H9 (cell line): Measurements from ENCODE around the gene NR4A2. TPM values are rescaled to one million over a fixed set of nuclear protein-coding genes. Genes with fewer than 3 reads are reported as not detected.

Experiments used
- DNase-seq: peaks from one replicate; pipeline ENCODE4 v3.0.0-alpha.2; 2017
- H2AFZ ChIP-seq: one replicate; pipeline ENCODE4 v1.6.1; 2013; ENCODE audit warnings: mild to moderate bottlenecking, low read length, control low read depth, moderate library complexity
- H2AK5ac ChIP-seq: 2 replicates; pipeline ENCODE4 v1.6.1; 2013; ENCODE audit warnings: low read length, control low read depth, mixed read lengths; ENCODE audit not compliant: insufficient read length
- H2BK120ac ChIP-seq: one replicate; pipeline ENCODE4 v1.6.1; 2013; ENCODE audit warnings: low read depth, mild to moderate bottlenecking, low read length, control low read depth, inconsistent platforms; ENCODE audit not compliant: poor library complexity, severe bottlenecking
- H2BK12ac ChIP-seq: 2 replicates; pipeline ENCODE4 v1.6.1; 2013; ENCODE audit warnings: low read length, control low read depth, mixed read lengths, low read depth; ENCODE audit not compliant: insufficient read length
- H2BK15ac ChIP-seq: 2 replicates; pipeline ENCODE4 v1.6.1; 2013; ENCODE audit warnings: low read depth, low read length, control low read depth
- H2BK20ac ChIP-seq: one replicate; pipeline ENCODE4 v1.6.1; 2013; ENCODE audit warnings: low read depth, mild to moderate bottlenecking, low read length, control low read depth, inconsistent platforms; ENCODE audit not compliant: poor library complexity, severe bottlenecking
- H2BK5ac ChIP-seq: 2 replicates; pipeline ENCODE4 v1.6.1; 2013; ENCODE audit warnings: low read length, control low read depth, mixed read lengths; ENCODE audit not compliant: insufficient read length
- H3K14ac ChIP-seq: 2 replicates; pipeline ENCODE4 v1.6.1; 2013; ENCODE audit warnings: low read length, control low read depth; ENCODE audit not compliant: insufficient read depth
- H3K18ac ChIP-seq: 2 replicates; pipeline ENCODE4 v1.6.1; 2013; ENCODE audit warnings: low read depth, mild to moderate bottlenecking, mixed read lengths, low read length, control low read depth; ENCODE audit not compliant: insufficient read length
- H3K23ac ChIP-seq: 2 replicates; pipeline ENCODE4 v1.6.1; 2013; ENCODE audit warnings: low read length, control low read depth, mixed read lengths, low read depth; ENCODE audit not compliant: insufficient read length
- H3K23me2 ChIP-seq: 2 replicates; pipeline ENCODE4 v1.6.1; 2013; ENCODE audit warnings: low read depth, mild to moderate bottlenecking, mixed read lengths, low read length, control low read depth; ENCODE audit not compliant: insufficient read length, poor library complexity, severe bottlenecking
- H3K27ac ChIP-seq: 2 replicates; pipeline ENCODE4 v1.5.1; 2013; ENCODE audit warnings: low read length, control low read depth, mixed read lengths, low read depth; ENCODE audit not compliant: insufficient read length
- H3K27me3 ChIP-seq: 2 replicates; pipeline ENCODE4 v1.6.1; 2013; ENCODE audit warnings: low read length, control low read depth, inconsistent platforms; ENCODE audit not compliant: insufficient read depth
- H3K4ac ChIP-seq: 2 replicates; pipeline ENCODE4 v1.6.1; 2013; ENCODE audit warnings: low read depth, mild to moderate bottlenecking, control low read depth, inconsistent platforms, low read length, moderate library complexity
- H3K4me1 ChIP-seq: 2 replicates; pipeline ENCODE4 v1.6.1; 2013; ENCODE audit warnings: low read length, control low read depth, inconsistent platforms; ENCODE audit not compliant: insufficient read depth
- H3K4me2 ChIP-seq: 2 replicates; pipeline ENCODE4 v1.6.1; 2013; ENCODE audit warnings: low read length, control low read depth, mixed read lengths; ENCODE audit not compliant: insufficient read length, insufficient read depth
- H3K56ac ChIP-seq: 2 replicates; pipeline ENCODE4 v1.6.1; 2013; ENCODE audit warnings: low read depth, mild to moderate bottlenecking, mixed read lengths, low read length, control low read depth; ENCODE audit not compliant: insufficient read length
- H3K79me1 ChIP-seq: 2 replicates; pipeline ENCODE4 v1.6.1; 2013; ENCODE audit warnings: low read depth, mild to moderate bottlenecking, moderate library complexity, low read length, control low read depth, inconsistent platforms; ENCODE audit not compliant: insufficient read depth, poor library complexity, severe bottlenecking
- H3K79me2 ChIP-seq: 2 replicates; pipeline ENCODE4 v1.6.1; 2013; ENCODE audit warnings: low read length, control low read depth, inconsistent platforms; ENCODE audit not compliant: insufficient read depth
- H3K9ac ChIP-seq: 2 replicates; pipeline ENCODE4 v1.6.1; 2013; ENCODE audit warnings: low read length, control low read depth, mixed read lengths; ENCODE audit not compliant: insufficient read length; ENCODE audit errors: extremely low read depth
- H3K9me3 ChIP-seq: one replicate; pipeline ENCODE4 v1.6.1; 2013; ENCODE audit warnings: low read depth, low read length, inconsistent platforms; ENCODE audit not compliant: control insufficient read depth
- H3T11ph ChIP-seq: one replicate; pipeline ENCODE4 v1.6.1; 2013; ENCODE audit warnings: mild to moderate bottlenecking, low read length, control low read depth, inconsistent platforms
- H4K20me1 ChIP-seq: one replicate; pipeline ENCODE4 v1.6.1; 2013; ENCODE audit not compliant: control insufficient read depth, insufficient read length, insufficient read depth
- H4K5ac ChIP-seq: 2 replicates; pipeline ENCODE4 v1.6.1; 2013; ENCODE audit warnings: low read depth, mild to moderate bottlenecking, mixed read lengths, low read length, control low read depth; ENCODE audit not compliant: insufficient read length
- H4K8ac ChIP-seq: replicated peaks from 2 replicates; pipeline ENCODE4 v1.6.1; 2013; ENCODE audit warnings: low read length, control low read depth, mixed read lengths, low read depth; ENCODE audit not compliant: insufficient read length
- H4K91ac ChIP-seq: 2 replicates; pipeline ENCODE4 v1.6.1; 2013; ENCODE audit warnings: low read depth, mild to moderate bottlenecking, moderate library complexity, mixed read lengths, low read length, control low read depth; ENCODE audit not compliant: insufficient read length
- H3K27ac Mint-ChIP-seq, 3 experiments: 2 replicates in 2 of 3; 3 replicates in 1 of 3; pipeline ENCODE4 v1.8.0; 2020 to 2021; ENCODE audit warnings: mixed read lengths in 3 of 3, mild to moderate bottlenecking in 1 of 3, moderate library complexity in 1 of 3
- H3K27me3 Mint-ChIP-seq: 2 replicates; pipeline ENCODE4 v1.8.0; 2021; ENCODE audit warnings: low read depth, mild to moderate bottlenecking, moderate library complexity, mixed read lengths
- H3K36me3 Mint-ChIP-seq, 3 experiments: 2 replicates in 2 of 3; 3 replicates in 1 of 3; pipeline ENCODE4 v1.8.0; 2020 to 2021; ENCODE audit warnings: low read depth in 3 of 3, mixed read lengths in 3 of 3; ENCODE audit not compliant: insufficient read depth in 1 of 3
- H3K4me1 Mint-ChIP-seq, 2 experiments: 2 replicates each; pipeline ENCODE4 v1.8.0; 2020; ENCODE audit warnings: mixed read lengths in 2 of 2
- H3K4me3 Mint-ChIP-seq, 2 experiments: 2 replicates in 1 of 2; 3 replicates in 1 of 2; pipeline ENCODE4 v1.8.0; 2020 to 2021; ENCODE audit warnings: mild to moderate bottlenecking in 2 of 2, mixed read lengths in 2 of 2, moderate library complexity in 1 of 2
- H3K9me3 Mint-ChIP-seq, 2 experiments: 2 replicates in 1 of 2; 3 replicates in 1 of 2; pipeline ENCODE4 v1.8.0; 2020; ENCODE audit warnings: mild to moderate bottlenecking in 2 of 2, mixed read lengths in 2 of 2, moderate library complexity in 1 of 2
- CTCF ChIP-seq: fragments of 200-600 bp; sonication (generic); conservative IDR thresholded peaks from 3 replicates; pipeline ENCODE4 v1.8.0; 2021; ENCODE audit warnings: antibody characterized with exemption, mild to moderate bottlenecking
- WGBS: extraction: QIAGEN DNeasy Blood & Tissue Kit; methylation state at CpG from one replicate; pipeline ENCODE4 v1.1.7; 2013; ENCODE audit warnings: missing lambda C conversion rate, low lambda C conversion rate, mixed read lengths; ENCODE audit not compliant: insufficient read length; ENCODE audit errors: extremely low coverage; 5-methylcytosine and 5-hydroxymethylcytosine counted together
- total RNA-seq: library from RNA; stranded (reverse); gene quantifications from 2 replicates; pipeline ENCODE4 v1.2.1, GENCODE V29; 2021

Gene NR4A2
- total RNA-seq, 1 experiment from 2014 or later: 2.0 TPM

- Mint-ChIP-seq H3K27ac (no peak overlapping the region), H3K27me3 (no peaks in the 10 kb centered on the region), H3K4me1 (no peaks in the 10 kb centered on the region), H3K9me3 (no peaks in the 10 kb centered on the region), H3K36me3 (no peaks in the 10 kb centered on the region), H3K4me3 (no peak overlapping the region)
- Histone ChIP-seq H3T11ph (no peak overlapping the region), H2AK5ac (no peak overlapping the region), H3K27me3 (no peaks in the 10 kb centered on the region), H2BK20ac (no peak overlapping the region), H3K18ac (no peak overlapping the region), H2BK15ac (no peak overlapping the region), H3K79me1 (no peaks in the 10 kb centered on the region), H2BK12ac (no peak overlapping the region), H3K4me1 (no peaks in the 10 kb centered on the region), H4K91ac (no peak overlapping the region), H3K27ac (no peak overlapping the region), H4K5ac (no peak overlapping the region), H2AFZ (no peak overlapping the region), H3K56ac (no peak overlapping the region), H4K8ac (no peak overlapping the region), H3K14ac (no peak overlapping the region), H3K4ac (no peak overlapping the region), H3K79me2 (no peaks in the 10 kb centered on the region), H4K20me1 (no peaks in the 10 kb centered on the region), H3K9me3 (no peaks in the 10 kb centered on the region), H2BK5ac (no peak overlapping the region), H3K4me2 (no peak overlapping the region), H3K23me2 (no peaks in the 10 kb centered on the region), H2BK120ac (no peak overlapping the region), H3K23ac (no peak overlapping the region), H3K9ac (no peak overlapping the region)
- no peak for DNase-seq
- WGBS: no CpG with 5 or more reads among the region's 3 CpGs
- TF ChIP-seq CTCF: no peak
These were observed 23.7 kb upstream of the NR4A2 start for GRCh38 chr2:156356014-156356754.
